Ovary (tissue), 9 donors: Measurements from ENCODE around the gene ARL6IP4. TPM values are rescaled to one million over a fixed set of nuclear protein-coding genes. Genes with fewer than 3 reads are reported as not detected.
A peak's percentile ranks its signal among the peaks of the same experiment; 100 is the strongest.

Experiments
- DNase-seq, 5 donors: peaks; one replicate each; pipeline ENCODE4 v3.0.0-alpha.2; 2019 to 2020
- H3K27ac ChIP-seq, 2 donors: fragments of 200-600 bp; one replicate each; pipeline versions ENCODE4 v1.5.1 to v1.8.0; 2019 to 2022
- H3K27me3 ChIP-seq: fragments of 200-600 bp; one replicate; pipeline ENCODE4 v1.8.0; 2022
- H3K36me3 ChIP-seq: fragments of 200-600 bp; sonication (generic); one replicate; pipeline ENCODE4 v1.5.1; 2019
- H3K4me1 ChIP-seq: one replicate; pipeline ENCODE4 v1.8.1; 2013; ENCODE audit warnings: mild to moderate bottlenecking, moderate library complexity; ENCODE audit not compliant: insufficient read depth
- H3K4me3 ChIP-seq: fragments of 200-600 bp; sonication (generic); one replicate; pipeline ENCODE4 v1.5.1; 2017
- H3K9me3 ChIP-seq, 2 donors: fragments of 200-600 bp in 1 of 2; sonication (generic) in 1 of 2; one replicate each; pipeline versions ENCODE4 v1.5.1 to v1.8.1; 2013 to 2019; ENCODE audit warnings: mild to moderate bottlenecking in 1 of 2, moderate library complexity in 1 of 2
- EP300 ChIP-seq: sonication (generic); formaldehyde crosslinking; IDR thresholded peaks from one replicate; pipeline ENCODE4 v1.6.1; 2017; ENCODE audit warnings: antibody characterized with exemption
- POLR2A ChIP-seq: fragments of 450-650 bp; IDR thresholded peaks from one replicate; pipeline ENCODE4 v1.6.1; 2017; ENCODE audit warnings: antibody characterized with exemption, mild to moderate bottlenecking, moderate library complexity
- WGBS, 3 donors: extraction: QIAGEN DNeasy Blood & Tissue Kit in 1 of 3; methylation state at CpG; one replicate each; pipeline versions ENCODE4 v1.1.5 to v1.1.7; 2013 to 2017; 5-methylcytosine and 5-hydroxymethylcytosine counted together
- intact Hi-C, 4 donors: fragments of 100-400 bp; cut with DNase I; formaldehyde crosslinking; loops; one replicate each; pipeline versions ENCODE4 v1.11.0 to v1.15.1; 2022 to 2023
- polyA plus RNA-seq, 2 donors: library from polyadenylated mRNA; stranded (reverse); fragments of 200-250 nt in 1 of 2; fragments of 350-450 nt in 1 of 2; fragmentation: Illumina TruSeq in 1 of 2; extraction: RNeasy Lipid Tissue Mini Kit (QIAGEN cat#74804) in 1 of 2; gene quantifications; one replicate each; pipeline ENCODE4 v1.2.3, GENCODE V29; 2013 to 2014
- total RNA-seq, 7 donors: library from RNA; depleted of rRNA in 2 of 7; stranded (reverse); fragments of >200 nt in 2 of 7; fragmentation: NEBNext Ultra II Directional in 3 of 7; extraction: Animal tissue kit (Norgen Biotek cat#: 25700) in 3 of 7; gene quantifications; one replicate each; pipeline versions ENCODE4 v1.1.0 to v1.2.4, GENCODE V29; 2016 to 2023
- TF ChIP-seq, protein P1 (sequence below), 3 donors: fragments of 450-650 bp in 2 of 3; fragments of 200-600 bp in 1 of 3; IDR thresholded peaks; one replicate each; pipeline versions ENCODE4 v1.5.1 to v1.8.0; 2016 to 2022; ENCODE audit warnings: antibody characterized with exemption in 3 of 3, mild to moderate bottlenecking in 1 of 3
- donor health status: DM: no; HTN: no; CAD: no; lungs with moderate emphysema.
- donor health status: DM: no; HTN: no; CAD: no.
- donor health status: Bipolar disorder and iron deficiency.
- donor health status: DM: yes; HTN: yes; CAD: no.
- donor health status: DM: no; HTN: no; CAD: no.
- donor health status: DM: yes; HTN: yes; CAD: no.

ARL6IP4 gene
- total and polyA plus RNA-seq, 9 donors, result 65.4 to 313 (median 192) TPM

DNA sequence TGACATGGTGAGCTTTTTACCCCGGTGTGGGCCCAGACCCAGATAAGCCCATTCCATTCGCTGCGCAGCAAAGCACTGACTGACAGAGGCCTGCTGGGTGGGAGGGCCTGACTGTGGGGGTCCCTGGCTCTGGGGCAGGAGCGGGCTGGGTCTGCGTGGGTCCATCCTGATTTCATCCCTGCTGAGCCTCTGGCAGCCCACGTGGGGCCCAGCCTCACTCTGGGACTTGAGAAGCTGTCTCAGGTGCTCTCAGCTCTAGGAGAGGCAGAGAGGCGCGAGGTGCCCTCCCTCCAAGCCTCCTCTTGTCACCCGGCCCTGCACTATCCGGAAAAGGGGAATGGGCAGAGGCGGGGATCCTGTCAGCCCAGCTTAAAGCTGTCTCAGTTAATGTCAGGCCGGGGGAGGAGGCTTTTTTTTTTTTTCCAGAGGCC is 15.1 kb upstream of the ARL6IP4 start:
- no peak for DNase-seq
- intact Hi-C loops, result no loop called here
- TF ChIP-seq POLR2A (no peak), EP300 (no peak)
- TF ChIP-seq, protein P1, sequence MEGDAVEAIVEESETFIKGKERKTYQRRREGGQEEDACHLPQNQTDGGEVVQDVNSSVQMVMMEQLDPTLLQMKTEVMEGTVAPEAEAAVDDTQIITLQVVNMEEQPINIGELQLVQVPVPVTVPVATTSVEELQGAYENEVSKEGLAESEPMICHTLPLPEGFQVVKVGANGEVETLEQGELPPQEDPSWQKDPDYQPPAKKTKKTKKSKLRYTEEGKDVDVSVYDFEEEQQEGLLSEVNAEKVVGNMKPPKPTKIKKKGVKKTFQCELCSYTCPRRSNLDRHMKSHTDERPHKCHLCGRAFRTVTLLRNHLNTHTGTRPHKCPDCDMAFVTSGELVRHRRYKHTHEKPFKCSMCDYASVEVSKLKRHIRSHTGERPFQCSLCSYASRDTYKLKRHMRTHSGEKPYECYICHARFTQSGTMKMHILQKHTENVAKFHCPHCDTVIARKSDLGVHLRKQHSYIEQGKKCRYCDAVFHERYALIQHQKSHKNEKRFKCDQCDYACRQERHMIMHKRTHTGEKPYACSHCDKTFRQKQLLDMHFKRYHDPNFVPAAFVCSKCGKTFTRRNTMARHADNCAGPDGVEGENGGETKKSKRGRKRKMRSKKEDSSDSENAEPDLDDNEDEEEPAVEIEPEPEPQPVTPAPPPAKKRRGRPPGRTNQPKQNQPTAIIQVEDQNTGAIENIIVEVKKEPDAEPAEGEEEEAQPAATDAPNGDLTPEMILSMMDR (IDR thresholded peaks at IDR 0.05), result no peak
- no peaks in the 10 kb centered on the region for H3K36me3 ChIP-seq
- peaks cover 22% of the 10 kb centered on the region for H3K4me1 ChIP-seq
- H3K9me3 ChIP-seq, result no peaks in the 10 kb centered on the region
- no peak overlapping the region for H3K27ac ChIP-seq
- no peaks in the 10 kb centered on the region for H3K27me3 ChIP-seq
- peak overlapping the region; percentile 60 for H3K4me3 ChIP-seq
- 27 to 33% (median 29%) methylated on average over 12 of the region's 12 CpGs for WGBS, 3 donors

DNA sequence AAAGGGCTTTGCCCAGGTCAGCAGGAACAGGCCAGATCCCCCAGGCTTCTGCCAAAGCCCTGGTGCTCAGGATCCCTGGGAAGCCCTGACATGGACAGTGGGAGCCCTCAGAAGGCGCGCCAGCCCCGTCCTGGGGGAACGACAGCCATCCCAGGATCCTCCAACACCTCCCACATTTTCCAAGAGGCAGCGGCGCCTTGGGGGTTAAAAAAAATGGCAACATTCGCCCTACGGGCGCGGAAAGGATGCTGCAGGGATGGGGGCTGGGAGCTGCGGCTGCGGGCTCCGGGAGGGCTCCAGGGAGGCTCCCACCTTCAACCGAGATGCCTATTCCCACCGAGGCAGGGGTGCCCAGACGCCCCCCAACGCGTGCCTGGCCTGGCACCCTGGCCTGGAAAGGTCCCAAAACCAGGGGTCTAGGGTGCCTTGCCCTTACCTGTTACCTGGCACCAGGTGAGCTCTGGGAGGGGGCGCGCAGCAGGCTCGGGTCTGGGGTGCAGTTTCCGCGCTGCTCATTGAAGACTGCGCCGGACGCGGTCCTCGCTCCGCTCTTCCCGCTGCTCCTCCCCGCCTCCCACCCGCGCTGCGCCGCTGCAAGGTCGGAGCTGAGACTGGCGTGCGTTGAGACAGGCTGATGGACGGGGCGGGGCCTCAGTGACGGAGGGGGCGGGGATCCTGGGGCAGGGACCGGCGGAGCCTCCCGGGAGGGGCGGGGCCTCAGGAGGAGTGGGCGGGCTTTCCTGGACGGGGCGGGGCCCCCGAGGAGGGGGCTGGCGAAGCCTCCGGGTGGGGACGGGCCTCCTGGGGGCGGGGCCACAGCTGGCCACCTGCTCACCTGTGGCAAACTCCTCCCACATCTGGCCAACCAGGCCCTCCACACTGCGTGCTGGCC is 14.4 kb upstream of the ARL6IP4 start, which contains the start of gene ABCB9:
Gene ABCB9, minus strand, starts transcription at position 613 of the 892 bp plus-strand sequence. CDS start 6,228 bp downstream, outside the sequence.
- intact Hi-C loops, result no loop called here
- TF ChIP-seq, protein P1 (IDR thresholded peaks at IDR 0.05), result no peak
- no peak for TF ChIP-seq POLR2A
- TF ChIP-seq EP300, result no peak
- DNase-seq, result peak; percentile 94 to 97 (median 95)
- H3K36me3 ChIP-seq, result no peaks in the 10 kb centered on the region
- H3K4me1 ChIP-seq, result peaks cover 22% of the 10 kb centered on the region
- WGBS, 3 donors, result 0 to 1% (median 1%) methylated on average over 36 to 55 of the region's 55 CpGs
- H3K4me3 ChIP-seq, result peak within 1 kb of the TSS; percentile 60
- no peaks in the 10 kb centered on the region for H3K9me3 ChIP-seq
- H3K27ac ChIP-seq, result peak within 1 kb of the TSS in 1 of 2 donors; percentile 73
- no peaks in the 10 kb centered on the region for H3K27me3 ChIP-seq

DNA sequence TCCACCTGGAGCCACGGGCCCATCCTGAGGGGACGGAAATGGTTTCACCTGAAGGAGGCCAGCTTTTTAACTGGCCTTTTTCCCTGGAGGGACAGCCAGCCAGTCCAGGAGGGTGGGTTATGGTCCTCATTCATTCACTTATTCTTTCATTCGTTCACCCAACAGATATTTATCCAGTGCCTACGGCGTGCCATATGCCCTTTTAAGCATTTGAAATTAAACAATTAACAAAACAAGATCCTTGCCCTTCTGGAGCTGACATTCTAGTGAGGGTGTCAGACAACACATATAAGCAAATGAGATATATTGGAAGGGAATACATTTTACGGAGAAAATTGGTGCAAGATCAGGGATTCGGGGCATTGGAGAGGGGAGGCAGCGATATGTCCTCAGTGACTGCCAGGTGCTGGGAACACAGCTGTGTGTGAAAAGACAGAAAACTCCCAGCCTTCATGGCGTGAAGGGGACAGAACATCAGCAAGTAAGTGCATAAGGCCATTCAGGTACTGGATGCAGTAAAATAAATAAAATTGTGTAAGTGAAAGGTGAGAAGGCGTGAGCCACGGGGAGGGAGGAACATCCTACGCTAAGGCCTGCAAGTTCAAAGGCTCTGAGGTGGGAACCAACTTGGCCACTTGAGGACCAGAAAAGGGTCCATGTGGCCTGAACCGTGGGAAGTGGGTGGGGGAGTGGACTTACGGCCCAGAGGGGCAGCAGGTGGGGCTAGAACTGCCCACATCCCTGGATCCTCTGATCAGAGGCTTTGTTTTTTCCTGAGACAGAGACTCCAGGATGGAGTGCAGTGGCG is 13.5 kb upstream of the ARL6IP4 start:
- TF ChIP-seq EP300, result no peak
- TF ChIP-seq, protein P1 (IDR thresholded peaks at IDR 0.05), result no peak
- no peak for TF ChIP-seq POLR2A
- Histone ChIP-seq H3K27me3 (no peaks in the 10 kb centered on the region), H3K4me3 (peak overlapping the region; percentile 60), H3K9me3 (no peaks in the 10 kb centered on the region), H3K27ac (peak overlapping the region in 1 of 2 donors; percentile 73), H3K36me3 (no peaks in the 10 kb centered on the region), H3K4me1 (peaks cover 22% of the 10 kb centered on the region)
- 30 to 42% (median 39%) methylated on average over 15 of the region's 15 CpGs for WGBS, 3 donors
- intact Hi-C loops, result no loop called here
- no peak for DNase-seq

DNA sequence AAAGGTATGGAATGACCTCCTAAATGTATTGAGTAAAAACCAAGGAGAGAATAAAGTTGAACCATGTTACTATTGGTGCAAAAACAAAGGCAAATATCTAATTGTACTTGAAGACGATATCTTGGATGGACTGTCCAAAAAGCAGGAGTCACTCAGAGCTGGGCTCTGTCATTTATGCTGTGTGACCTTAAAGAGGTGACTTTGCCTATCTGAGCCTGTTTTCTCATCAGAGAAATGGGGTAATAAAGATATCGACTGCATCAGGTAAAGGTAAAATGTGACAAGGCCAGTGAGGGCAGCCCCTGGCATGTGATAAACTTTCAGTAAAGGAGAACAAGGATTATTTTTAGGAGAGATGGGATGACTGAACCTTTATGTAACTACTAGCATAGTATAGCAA is 12.4 kb upstream of the ARL6IP4 start:
- H3K9me3 ChIP-seq, result no peaks in the 10 kb centered on the region
- H3K4me1 ChIP-seq, result peaks cover 22% of the 10 kb centered on the region
- H3K27ac ChIP-seq, result no peak overlapping the region
- H3K27me3 ChIP-seq, result no peaks in the 10 kb centered on the region
- intact Hi-C loops, result no loop called here
- H3K4me3 ChIP-seq, result no peak overlapping the region
- no peak for DNase-seq
- H3K36me3 ChIP-seq, result no peaks in the 10 kb centered on the region
- TF ChIP-seq, protein P1 (IDR thresholded peaks at IDR 0.05), result no peak
- no peak for TF ChIP-seq POLR2A
- 70 to 84% (median 79%) methylated on average over 2 of the region's 2 CpGs for WGBS, 3 donors
